GM13977 (cell line): ENCODE measurements around the gene GAB1.
A peak's percentile ranks its signal among the peaks of the same experiment; 100 is the strongest.

ENCODE experiments used
- DNase-seq: peaks from one replicate; pipeline ENCODE4 v3.0.0; 2012; ENCODE audit warnings: low spot score
- CTCF ChIP-seq: IDR thresholded peaks from 2 replicates; pipeline ENCODE4 v1.5.1; 2012; ENCODE audit warnings: mild to moderate bottlenecking, control low read depth; ENCODE audit not compliant: insufficient read depth; ENCODE audit errors: extremely low read depth, missing control alignments
- in situ Hi-C: fragments of 300-500 bp; cut with MboI; formaldehyde crosslinking; loops from one replicate; pipeline ENCODE4 v1.12.0; 2022; ENCODE audit warnings: low sequenced_read_pairs, low pct_unique_long_range_greater_than_20kb, mixed read lengths, inconsistent platforms; ENCODE audit not compliant: unreplicated experiment

Gene GAB1

GRCh38 chr4:143513314-143514168, 176.9 kb downstream of the GAB1 start, which contains the start of gene SMARCA5:
Gene SMARCA5, plus strand, starts transcription at chr4:143513702. Its CDS starts 223 bp downstream, at chr4:143513925.
- in situ Hi-C loops: no loop called here
- peak; percentile 93 for DNase-seq
- TF ChIP-seq CTCF: no peak

- in situ Hi-C loops: no loop called here
- TF ChIP-seq CTCF: no peak
- no peak for DNase-seq
Observed at GRCh38 chr4:143514169-143514495, 177.5 kb downstream of the GAB1 start.

DNA sequence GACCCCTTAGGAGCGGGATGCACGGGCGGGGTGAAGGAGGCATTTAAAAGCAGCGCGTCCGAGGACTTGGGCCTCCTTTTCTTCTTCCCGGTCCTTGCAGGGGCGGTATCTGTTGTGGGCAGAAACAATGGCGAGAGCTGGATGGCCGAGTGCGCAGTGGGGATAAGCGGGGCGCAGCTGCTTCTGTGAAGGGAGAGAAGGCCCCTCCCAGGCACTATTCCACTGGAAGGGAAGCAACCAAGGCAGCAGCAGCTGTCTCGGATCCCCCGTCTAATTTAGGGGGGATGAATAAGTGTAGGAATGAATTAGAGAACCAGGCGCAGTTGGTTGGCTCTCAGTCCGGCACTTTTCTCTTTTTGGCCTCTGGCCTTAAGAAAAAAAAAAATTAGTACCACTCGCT, 177.8 kb downstream of the GAB1 start:
- peak; percentile 14 for DNase-seq
- in situ Hi-C loops: no loop called here
- no peak for TF ChIP-seq CTCF

GRCh38 chr4:143514901-143515300, 178.2 kb downstream of the GAB1 start:
- TF ChIP-seq CTCF: no peak
- DNase-seq: no peak
- in situ Hi-C loops: no loop called here

GRCh38 chr4:143515905-143516304, 179.2 kb downstream of the GAB1 start:
- in situ Hi-C loops: no loop called here
- TF ChIP-seq CTCF: no peak

GRCh38 chr4:143517764-143518163, 181.1 kb downstream of the GAB1 start:
- DNase-seq: no peak
- TF ChIP-seq CTCF: no peak
- in situ Hi-C loops: no loop called here

More at GRCh38 chr4:143515905-143516304, 179.2 kb downstream of the GAB1 start:
- no peak for DNase-seq
